Chondrocyte (in vitro differentiated cells): ENCODE results near the gene HOMER2. TPM values are rescaled to one million over a fixed set of nuclear protein-coding genes. Genes with fewer than 3 reads are reported as not detected.

Source experiments
- DNase-seq: peaks from one replicate; pipeline ENCODE4 v3.0.0; 2021; ENCODE audit warnings: mixed read lengths, low spot score
- H3K27ac Mint-ChIP-seq: one replicate; pipeline ENCODE4 v1.8.0; 2021; ENCODE audit warnings: mild to moderate bottlenecking, moderate library complexity, mixed read lengths; ENCODE audit not compliant: unreplicated experiment
- H3K27me3 Mint-ChIP-seq: 2 replicates; pipeline ENCODE4 v1.8.0; 2021; ENCODE audit warnings: low read depth, mixed read lengths
- H3K36me3 Mint-ChIP-seq: 2 replicates; pipeline ENCODE4 v1.8.0; 2021; ENCODE audit warnings: low read depth, mixed read lengths
- H3K4me1 Mint-ChIP-seq: 2 replicates; pipeline ENCODE4 v1.8.0; 2021; ENCODE audit warnings: low read depth, mild to moderate bottlenecking, mixed read lengths
- H3K4me3 Mint-ChIP-seq: one replicate; pipeline ENCODE4 v1.8.0; 2021; ENCODE audit warnings: mild to moderate bottlenecking, moderate library complexity, mixed read lengths; ENCODE audit not compliant: unreplicated experiment
- H3K9me3 Mint-ChIP-seq: 2 replicates; pipeline ENCODE4 v1.8.0; 2021; ENCODE audit warnings: low read depth, mixed read lengths
- CTCF ChIP-seq: fragments of 200-600 bp; sonication (generic); IDR thresholded peaks from 2 replicates; pipeline ENCODE4 v1.5.0; 2021; ENCODE audit warnings: antibody characterized with exemption, mild to moderate bottlenecking, moderate library complexity
- total RNA-seq: library from RNA; stranded (reverse); gene quantifications from 3 replicates; pipeline ENCODE4 v1.2.1, GENCODE V29; 2021

HOMER2 gene
- total RNA-seq, 1 donor from 2014 or later: 6.1 TPM

GRCh38 chr15:82854554-82854953, 98.0 kb downstream of the HOMER2 start:
- TF ChIP-seq CTCF: no peak
- no peaks in the 10 kb centered on the region for H3K9me3 Mint-ChIP-seq
- no peaks in the 10 kb centered on the region for H3K27me3 Mint-ChIP-seq
- H3K27ac Mint-ChIP-seq: no peak overlapping the region
- no peak overlapping the region for H3K4me3 Mint-ChIP-seq
- DNase-seq: no peak
- H3K36me3 Mint-ChIP-seq: peaks cover 3% of the 10 kb centered on the region
- H3K4me1 Mint-ChIP-seq: no peaks in the 10 kb centered on the region

- no peaks in the 10 kb centered on the region for H3K36me3 Mint-ChIP-seq
These were observed 99.5 kb downstream of the HOMER2 start for GRCh38 chr15:82852941-82853561.

GRCh38 chr15:82851981-82852511, 100.5 kb downstream of the HOMER2 start:
- Mint-ChIP-seq H3K27ac (no peak overlapping the region), H3K27me3 (no peaks in the 10 kb centered on the region), H3K4me1 (no peaks in the 10 kb centered on the region), H3K4me3 (no peak overlapping the region), H3K9me3 (no peaks in the 10 kb centered on the region), H3K36me3 (no peaks in the 10 kb centered on the region)
- no peak for TF ChIP-seq CTCF
- DNase-seq: no peak

More at GRCh38 chr15:82852941-82853561, 99.5 kb downstream of the HOMER2 start:
- Mint-ChIP-seq H3K9me3 (no peaks in the 10 kb centered on the region), H3K27me3 (no peaks in the 10 kb centered on the region), H3K4me3 (no peak overlapping the region), H3K4me1 (no peaks in the 10 kb centered on the region), H3K27ac (no peak overlapping the region)
- no peak for DNase-seq
- TF ChIP-seq CTCF: no peak

GRCh38 chr15:82851306-82851850, 101.1 kb downstream of the HOMER2 start:
- H3K4me1 Mint-ChIP-seq: no peaks in the 10 kb centered on the region
- TF ChIP-seq CTCF: no peak
- no peak overlapping the region for H3K27ac Mint-ChIP-seq
- no peaks in the 10 kb centered on the region for H3K27me3 Mint-ChIP-seq
- H3K36me3 Mint-ChIP-seq: no peaks in the 10 kb centered on the region
- no peak for DNase-seq
- H3K9me3 Mint-ChIP-seq: no peaks in the 10 kb centered on the region
- no peak overlapping the region for H3K4me3 Mint-ChIP-seq

GRCh38 chr15:82850731-82851130, 101.8 kb downstream of the HOMER2 start:
- Mint-ChIP-seq H3K4me3 (no peak overlapping the region), H3K27me3 (no peaks in the 10 kb centered on the region), H3K9me3 (no peaks in the 10 kb centered on the region), H3K36me3 (no peaks in the 10 kb centered on the region), H3K27ac (no peak overlapping the region), H3K4me1 (no peaks in the 10 kb centered on the region)
- DNase-seq: no peak
- no peak for TF ChIP-seq CTCF
